Right lobe of liver (tissue), 6 donors: Measurements from ENCODE around the gene HEXB. TPM values are rescaled to one million over a fixed set of nuclear protein-coding genes. Genes with fewer than 3 reads are reported as not detected.
A peak's percentile ranks its signal among the peaks of the same experiment; 100 is the strongest.

Experiments used
- ATAC-seq, 4 donors: fragments of 200-7000 bp; cut with Tn5 transposase; one replicate each; pipeline ENCODE4 v1.9.1; 2020; ENCODE audit warnings: mild to moderate bottlenecking in 4 of 4, moderate library complexity in 4 of 4
- DNase-seq, 3 donors: peaks; one replicate each; pipeline ENCODE4 v3.0.0-alpha.2; 2020
- H3K27ac ChIP-seq, 3 donors: fragments of 200-600 bp; one replicate each; pipeline ENCODE4 v1.8.0; 2022
- H3K27me3 ChIP-seq, 2 donors: fragments of 200-600 bp; one replicate each; pipeline ENCODE4 v1.8.0; 2022
- H3K36me3 ChIP-seq, 4 donors: fragments of 200-600 bp; sonication (generic) in 1 of 4; one replicate each; pipeline versions ENCODE4 v1.5.1 to v1.8.0; 2017 to 2022; ENCODE audit warnings: control low read depth in 1 of 4
- H3K4me1 ChIP-seq, 4 donors: fragments of 200-600 bp; sonication (generic) in 1 of 4; one replicate each; pipeline versions ENCODE4 v1.5.1 to v1.8.0; 2017 to 2022; ENCODE audit warnings: control low read depth in 1 of 4
- H3K4me3 ChIP-seq, 3 donors: fragments of 200-600 bp; one replicate each; pipeline ENCODE4 v1.8.0; 2022
- H3K9me3 ChIP-seq, 4 donors: fragments of 200-600 bp; sonication (generic) in 1 of 4; one replicate each; pipeline versions ENCODE4 v1.5.1 to v1.8.0; 2017 to 2022; ENCODE audit warnings: control low read depth in 1 of 4
- POLR2A ChIP-seq: fragments of 450-650 bp; IDR thresholded peaks from one replicate; pipeline ENCODE4 v1.6.1; 2017; ENCODE audit warnings: antibody characterized with exemption, mild to moderate bottlenecking
- WGBS: methylation state at CpG from one replicate; pipeline ENCODE4 v1.1.6; 2018; ENCODE audit warnings: low coverage, low lambda C conversion rate; ENCODE audit not compliant: insufficient coverage; ENCODE audit errors: missing lambda C conversion rate; 5-methylcytosine and 5-hydroxymethylcytosine counted together
- intact Hi-C, 2 donors: fragments of 100-400 bp; cut with DNase I; formaldehyde crosslinking; loops; one replicate each; pipeline versions ENCODE4 v1.11.2 to v1.14.1; 2022
- total RNA-seq, 6 experiments: library from RNA; depleted of rRNA in 2 of 6; stranded (reverse); fragments of >200 nt in 2 of 6; fragmentation: NEBNext Ultra II Directional in 3 of 6; extraction: Animal tissue kit (Norgen Biotek cat#: 25700) in 3 of 6; gene quantifications; one replicate each; pipeline versions ENCODE4 v1.1.0 to v1.2.4, GENCODE V29; 2016 to 2023
- TF ChIP-seq, protein P1 (sequence below), 4 donors: fragments of 200-600 bp in 3 of 4; fragments of 450-650 bp in 1 of 4; IDR thresholded peaks; one replicate each; pipeline versions ENCODE4 v1.5.1 to v1.8.0; 2016 to 2022; ENCODE audit warnings: antibody characterized with exemption in 4 of 4, mild to moderate bottlenecking in 2 of 4
- donor health status: DM: no; HTN: yes; CAD: no.
- donor health status: DM: no; HTN: no; CAD: no.
- donor health status: DM: no; HTN: no; CAD: no.
- donor health status: DM: no; HTN: yes; CAD: no.
- donor health status: DM: no; HTN: yes; CAD: no.

The HEXB gene
- total RNA-seq, 6 experiments from 2014 or later: 67.8 to 174 (median 121) TPM

- DNase-seq: no peak
- peaks cover 0 to 15% (median 0%) of the 10 kb centered on the region in 4 donors for H3K4me1 ChIP-seq
- H3K4me3 ChIP-seq: peak overlapping the region; percentile 79 to 88 (median 79)
- WGBS: 5% methylated on average over 10 of the region's 10 CpGs
- peaks cover 0 to 16% (median under 1%) of the 10 kb centered on the region in 4 donors for H3K36me3 ChIP-seq
- H3K9me3 ChIP-seq: no peaks in the 10 kb centered on the region
- peak overlapping the region; percentile 90 to 92 (median 91) for H3K27ac ChIP-seq
- TF ChIP-seq, protein P1, sequence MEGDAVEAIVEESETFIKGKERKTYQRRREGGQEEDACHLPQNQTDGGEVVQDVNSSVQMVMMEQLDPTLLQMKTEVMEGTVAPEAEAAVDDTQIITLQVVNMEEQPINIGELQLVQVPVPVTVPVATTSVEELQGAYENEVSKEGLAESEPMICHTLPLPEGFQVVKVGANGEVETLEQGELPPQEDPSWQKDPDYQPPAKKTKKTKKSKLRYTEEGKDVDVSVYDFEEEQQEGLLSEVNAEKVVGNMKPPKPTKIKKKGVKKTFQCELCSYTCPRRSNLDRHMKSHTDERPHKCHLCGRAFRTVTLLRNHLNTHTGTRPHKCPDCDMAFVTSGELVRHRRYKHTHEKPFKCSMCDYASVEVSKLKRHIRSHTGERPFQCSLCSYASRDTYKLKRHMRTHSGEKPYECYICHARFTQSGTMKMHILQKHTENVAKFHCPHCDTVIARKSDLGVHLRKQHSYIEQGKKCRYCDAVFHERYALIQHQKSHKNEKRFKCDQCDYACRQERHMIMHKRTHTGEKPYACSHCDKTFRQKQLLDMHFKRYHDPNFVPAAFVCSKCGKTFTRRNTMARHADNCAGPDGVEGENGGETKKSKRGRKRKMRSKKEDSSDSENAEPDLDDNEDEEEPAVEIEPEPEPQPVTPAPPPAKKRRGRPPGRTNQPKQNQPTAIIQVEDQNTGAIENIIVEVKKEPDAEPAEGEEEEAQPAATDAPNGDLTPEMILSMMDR (IDR thresholded peaks at IDR 0.05): no peak
- no peak for TF ChIP-seq POLR2A
- no peaks in the 10 kb centered on the region for H3K27me3 ChIP-seq
- no peak for ATAC-seq
- intact Hi-C loops: no loop called here
Observed at GRCh38 chr5:74638970-74639806, 45.8 kb upstream of the HEXB start.

DNA sequence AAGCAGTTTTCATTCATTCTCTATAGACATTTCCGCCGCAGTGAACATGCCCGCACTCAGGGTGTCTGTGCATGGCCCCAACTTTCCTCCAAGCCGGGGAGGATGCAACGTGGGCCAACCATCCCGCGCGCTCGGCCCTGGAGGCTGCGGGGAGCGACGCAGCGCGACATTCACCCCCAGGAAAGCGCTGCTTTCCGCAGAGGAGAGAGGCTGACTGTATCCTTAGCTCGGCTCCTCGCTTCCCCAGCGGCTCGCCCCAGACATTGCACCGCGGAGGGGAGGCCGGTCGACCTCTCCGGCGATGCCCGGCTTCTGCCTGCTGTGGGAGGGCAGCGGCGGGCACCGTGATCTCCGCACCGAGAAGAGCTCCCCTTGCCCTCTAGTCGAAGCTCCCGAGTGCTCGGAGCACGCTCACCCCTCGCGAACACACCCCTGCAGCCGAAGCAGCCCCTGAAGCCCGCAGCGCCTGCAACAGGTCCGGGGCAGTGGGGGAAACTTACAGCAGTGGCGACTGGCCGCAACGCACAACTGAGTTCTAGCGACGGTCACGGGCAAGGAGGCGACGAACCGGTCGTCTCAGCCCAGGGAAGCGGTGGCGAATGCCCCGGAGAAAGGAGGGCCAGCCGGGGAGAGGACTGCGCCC is 45.1 kb upstream of the HEXB start:
- Histone ChIP-seq H3K9me3 (no peaks in the 10 kb centered on the region), H3K4me1 (peaks cover 0 to 15% (median 0%) of the 10 kb centered on the region in 4 donors), H3K36me3 (peaks cover 0 to 8% (median 0%) of the 10 kb centered on the region in 4 donors), H3K4me3 (peak overlapping the region; percentile 79 to 88 (median 79)), H3K27me3 (no peaks in the 10 kb centered on the region), H3K27ac (peak overlapping the region; percentile 90 to 92 (median 91))
- intact Hi-C loops: loop anchor here (10.0 kb wide), 2 partner anchors 225 to 735 kb away; no protein-coding TSS in a partner anchor
- WGBS: 0% methylated on average over 20 of the region's 57 CpGs
- ATAC-seq (peak; percentile 23 to 48 (median 44)), DNase-seq (peak in 1 of 3 donors; percentile 64)
- TF ChIP-seq, protein P1 (IDR thresholded peaks at IDR 0.05): peak in 1 of 4 donors; percentile 33
- TF ChIP-seq POLR2A: no peak

DNA sequence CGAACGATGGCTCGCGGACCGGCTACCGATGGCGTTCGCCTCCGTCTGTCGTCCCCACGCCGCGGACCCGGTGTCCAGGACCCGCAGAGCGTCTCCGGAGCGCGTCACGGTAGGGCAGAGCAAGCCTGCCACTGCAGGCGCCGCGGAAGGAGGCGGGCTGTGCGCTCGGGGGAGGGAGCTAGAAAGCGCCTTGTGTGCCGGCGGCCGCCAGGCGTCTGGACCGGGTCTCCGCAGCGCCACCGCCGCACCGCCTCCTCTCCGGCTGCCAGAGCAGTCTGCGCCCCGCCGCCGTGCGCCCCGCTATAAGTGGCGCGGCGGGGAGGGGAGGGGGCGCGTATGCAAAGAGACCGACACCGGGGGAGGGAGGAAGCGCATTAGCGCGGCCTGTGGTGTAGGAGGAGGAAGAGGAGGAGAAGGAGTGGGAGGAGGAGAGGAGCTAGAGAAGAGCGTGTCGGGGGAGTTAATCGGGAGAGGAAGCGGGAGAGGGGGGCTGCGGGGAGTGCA is 44.5 kb upstream of the HEXB start, which contains the start of gene ENC1:
Gene ENC1 (minus strand): TSS at position 279 of the 504 bp plus-strand sequence. CDS start 4,243 bp downstream, outside the sequence.
- 2% methylated on average over 16 of the region's 59 CpGs for WGBS
- peak; percentile 86 for TF ChIP-seq POLR2A
- TF ChIP-seq, protein P1 (IDR thresholded peaks at IDR 0.05): peak; percentile 40 to 75 (median 49)
- ATAC-seq (peak; percentile 78 to 88 (median 84)), DNase-seq (peak; percentile 91 to 94 (median 94))
- H3K36me3 ChIP-seq: peaks cover 0 to 5% (median 0%) of the 10 kb centered on the region in 4 donors
- no peaks in the 10 kb centered on the region for H3K27me3 ChIP-seq
- peak within 1 kb of the TSS; percentile 90 to 92 (median 91) for H3K27ac ChIP-seq
- intact Hi-C loops: loop anchor here (10.0 kb wide), 2 partner anchors 226 to 736 kb away; no protein-coding TSS in a partner anchor
- no peaks in the 10 kb centered on the region for H3K9me3 ChIP-seq
- H3K4me3 ChIP-seq: peak within 1 kb of the TSS; percentile 79 to 88 (median 79)
- H3K4me1 ChIP-seq: peaks cover 0 to 15% (median 0%) of the 10 kb centered on the region in 4 donors

GRCh38 chr5:74640954-74641734 is 43.9 kb upstream of the HEXB start:
- Histone ChIP-seq H3K27me3 (no peaks in the 10 kb centered on the region), H3K4me3 (peak overlapping the region; percentile 79 to 88 (median 79)), H3K4me1 (peaks cover 0 to 15% (median 0%) of the 10 kb centered on the region in 4 donors), H3K36me3 (no peaks in the 10 kb centered on the region), H3K9me3 (no peaks in the 10 kb centered on the region), H3K27ac (peak overlapping the region; percentile 90 to 92 (median 91))
- no peak for TF ChIP-seq POLR2A
- TF ChIP-seq, protein P1 (IDR thresholded peaks at IDR 0.05): no peak
- ATAC-seq (peak; percentile 53 to 77 (median 60)), DNase-seq (peak; percentile 87 to 92 (median 91))
- intact Hi-C loops: loop anchor here (10.0 kb wide), 2 partner anchors 226 to 736 kb away; no protein-coding TSS in a partner anchor
- WGBS: 1% methylated on average over 24 of the region's 47 CpGs
